SK-N-SH (cell line): ENCODE results near the gene MRNIP. TPM values are rescaled to one million over a fixed set of nuclear protein-coding genes. Genes with fewer than 3 reads are reported as not detected.

Experiments used
- CTCF ChIA-PET: fragments of 300-600, 350-600 bp; formaldehyde crosslinking; extraction: SDS; loops from one replicate; lab custom pipeline; 2021; lab: Yijun Ruan, JAX
- POLR2A ChIA-PET: fragments of 350-600 bp; sonication (Branson Sonifier 250); formaldehyde crosslinking; extraction: SDS; loops from one replicate; lab custom pipeline; 2020; ENCODE audit warnings: antibody characterized with exemption, inconsistent platforms; lab: Yijun Ruan, JAX
- DNase-seq: peaks from one replicate; pipeline ENCODE4 v3.0.0; 2012
- H2AFZ ChIP-seq: fragments of 200-600 bp; sonication (generic); 2 replicates; pipeline ENCODE4 v1.8.1; 2016; ENCODE audit warnings: antibody characterized with exemption, mild to moderate bottlenecking, low read depth
- H3F3A ChIP-seq: fragments of 200-600 bp; sonication (generic); replicated peaks from 2 replicates; pipeline ENCODE3; 2016; ENCODE audit warnings: antibody characterized with exemption, mild to moderate bottlenecking; ENCODE audit not compliant: insufficient read depth
- H3K27ac ChIP-seq, 2 experiments: fragments of 200-500 bp in 1 of 2; fragments of 200-600 bp in 1 of 2; sonication (Bioruptor generic) in 1 of 2; sonication (generic), shearing (Covaris generic) in 1 of 2; 2 replicates each; pipeline versions ENCODE4 v1.5.1 to v1.6.1; 2014 to 2016; ENCODE audit warnings: low read depth in 2 of 2, inconsistent platforms in 1 of 2, low read length in 1 of 2, mild to moderate bottlenecking in 1 of 2, mixed read lengths in 1 of 2
- H3K27me3 ChIP-seq: fragments of 200-600 bp; sonication (generic), shearing (Covaris generic); 2 replicates; pipeline ENCODE4 v1.6.1; 2016; ENCODE audit warnings: mixed run types; ENCODE audit not compliant: insufficient read depth
- H3K36me3 ChIP-seq, 2 experiments: fragments of 200-500 bp in 1 of 2; fragments of 200-600 bp in 1 of 2; sonication (Bioruptor generic) in 1 of 2; sonication (generic) in 1 of 2; replicated peaks in 1 of 2; 2 replicates each; pipeline versions ENCODE3 to v1.5.1; 2014 to 2016; ENCODE audit warnings: low read length in 1 of 2, mild to moderate bottlenecking in 1 of 2; ENCODE audit not compliant: insufficient read depth in 2 of 2, control insufficient read depth in 1 of 2
- H3K4me1 ChIP-seq, 2 experiments: fragments of 200-500 bp in 1 of 2; fragments of 200-600 bp in 1 of 2; sonication (Bioruptor generic) in 1 of 2; sonication (generic), shearing (Covaris generic) in 1 of 2; 2 replicates each; pipeline versions ENCODE4 v1.5.1 to v1.6.1; 2014 to 2016; ENCODE audit warnings: low read depth in 1 of 2, low read length in 1 of 2, mixed run types in 1 of 2; ENCODE audit not compliant: insufficient read depth in 2 of 2, control insufficient read depth in 1 of 2
- H3K4me2 ChIP-seq: fragments of 200-600 bp; sonication (generic), shearing (Covaris generic); 2 replicates; pipeline ENCODE4 v1.6.1; 2017; ENCODE audit warnings: mixed run types
- H3K4me3 ChIP-seq, 2 experiments: fragments of 200-500 bp in 1 of 2; fragments of 200-600 bp in 1 of 2; sonication (Bioruptor generic) in 1 of 2; sonication (generic), shearing (Covaris generic) in 1 of 2; 2 replicates each; pipeline versions ENCODE4 v1.5.1 to v1.8.1; 2014 to 2016; ENCODE audit warnings: low read depth in 2 of 2, inconsistent platforms in 1 of 2, low read length in 1 of 2, mild to moderate bottlenecking in 1 of 2, mixed read lengths in 1 of 2, moderate library complexity in 1 of 2
- H3K79me2 ChIP-seq: fragments of 200-600 bp; sonication (generic); 2 replicates; pipeline ENCODE4 v1.8.1; 2017; ENCODE audit warnings: mild to moderate bottlenecking; ENCODE audit not compliant: insufficient read depth
- H3K9ac ChIP-seq: fragments of 200-600 bp; sonication (generic); 2 replicates; pipeline ENCODE4 v1.6.1; 2017; ENCODE audit warnings: mixed run types
- H3K9me2 ChIP-seq: fragments of 200-600 bp; sonication (generic); 2 replicates; pipeline ENCODE4 v1.6.1; 2017; ENCODE audit warnings: mixed run types
- H3K9me3 ChIP-seq: fragments of 200-600 bp; sonication (generic); 2 replicates; pipeline ENCODE4 v1.6.1; 2017; ENCODE audit warnings: mixed run types, mild to moderate bottlenecking, moderate library complexity
- H4K20me1 ChIP-seq: fragments of 200-600 bp; sonication (generic); 2 replicates; pipeline ENCODE4 v1.6.1; 2017; ENCODE audit warnings: mild to moderate bottlenecking, mixed run types; ENCODE audit not compliant: insufficient read depth
- EZH2phosphoT487 ChIP-seq: fragments of 200-600 bp; sonication (generic); IDR thresholded peaks from 2 replicates; pipeline ENCODE4 v1.6.1; 2017; ENCODE audit warnings: low read depth, mixed run types, mild to moderate bottlenecking, antibody characterized with exemption, moderate library complexity, borderline replicate concordance
- FOSL2 ChIP-seq: IDR thresholded peaks from 2 replicates; pipeline ENCODE4 v1.4.0; 2012; ENCODE audit warnings: low read depth, mild to moderate bottlenecking, moderate library complexity, borderline replicate concordance
- FOXM1 ChIP-seq: IDR thresholded peaks from 2 replicates; pipeline ENCODE4 v1.4.0; 2012; ENCODE audit warnings: low read depth, mild to moderate bottlenecking
- GABPA ChIP-seq: IDR thresholded peaks from 2 replicates; pipeline ENCODE4 v1.4.0; 2012; ENCODE audit warnings: low read depth, mild to moderate bottlenecking
- MAX ChIP-seq: IDR thresholded peaks from 2 replicates; pipeline ENCODE4 v1.4.0; 2012; ENCODE audit warnings: low read depth
- MEF2A ChIP-seq: IDR thresholded peaks from 2 replicates; pipeline ENCODE4 v1.4.0; 2012; ENCODE audit warnings: low read depth, borderline replicate concordance
- MXI1 ChIP-seq: IDR thresholded peaks from 2 replicates; pipeline ENCODE4 v1.6.1; 2012; ENCODE audit warnings: mild to moderate bottlenecking, low read depth, low read length, improper control_type of control experiment
- NRF1 ChIP-seq: IDR thresholded peaks from 2 replicates; pipeline ENCODE4 v1.6.1; 2012; ENCODE audit warnings: low read depth, mild to moderate bottlenecking, low read length
- PBX3 ChIP-seq: IDR thresholded peaks from 2 replicates; pipeline ENCODE4; 2012
- POLR2AphosphoS5 ChIP-seq: IDR thresholded peaks from 2 replicates; pipeline ENCODE4 v1.6.1; 2012; ENCODE audit warnings: low read depth, low read length
- RAD21 ChIP-seq: IDR thresholded peaks from 2 replicates; pipeline ENCODE4 v1.6.1; 2012; ENCODE audit warnings: mild to moderate bottlenecking, low read length
- REST ChIP-seq: IDR thresholded peaks from 2 replicates; pipeline ENCODE4 v1.6.1; 2012; ENCODE audit warnings: mild to moderate bottlenecking, low read depth, low read length, moderate library complexity
- RFX5 ChIP-seq: IDR thresholded peaks from 2 replicates; pipeline ENCODE4 v1.6.1; 2012; ENCODE audit warnings: mild to moderate bottlenecking, improper control_type of control experiment, low read length
- RXRA ChIP-seq: IDR thresholded peaks from 2 replicates; pipeline ENCODE4 v1.4.0; 2012; ENCODE audit warnings: low read depth, mild to moderate bottlenecking, borderline replicate concordance
- SMC3 ChIP-seq: IDR thresholded peaks from 2 replicates; pipeline ENCODE4 v1.6.1; 2012; ENCODE audit warnings: low read depth, low read length, improper control_type of control experiment
- TAF1 ChIP-seq: IDR thresholded peaks from 2 replicates; pipeline ENCODE4 v1.6.1; 2012; ENCODE audit warnings: low read depth, mild to moderate bottlenecking, low read length, moderate library complexity, borderline replicate concordance
- TCF12 ChIP-seq: IDR thresholded peaks from 2 replicates; pipeline ENCODE4 v1.4.0; 2012
- TEAD4 ChIP-seq: IDR thresholded peaks from 2 replicates; pipeline ENCODE4 v1.4.0; 2012; ENCODE audit warnings: mild to moderate bottlenecking, borderline replicate concordance; ENCODE audit not compliant: insufficient read depth
- ZBTB33 ChIP-seq: IDR thresholded peaks from 2 replicates; pipeline ENCODE4 v1.4.0; 2012; ENCODE audit warnings: low read depth, borderline replicate concordance
- WGBS: methylation state at CpG from one replicate; pipeline ENCODE4 v1.1.6; 2017; ENCODE audit warnings: low lambda C conversion rate; 5-methylcytosine and 5-hydroxymethylcytosine counted together
- polyA plus RNA-seq, 3 experiments: library from polyadenylated mRNA; depleted of rRNA; stranded (reverse); fragments of >200 nt; gene quantifications; 2 replicates each; pipeline ENCODE4 v1.2.3, GENCODE V29; 2012

The MRNIP gene
- polyA plus RNA-seq, 1 of the 3 experiments (the other 2 are of a cell fraction), result 32.8 TPM

- ChIA-PET POLR2A (no interaction called here), CTCF (interaction anchor here (2.0 kb wide), 1 partner anchor 22 kb away, joined by 5 read pairs; no protein-coding TSS in a partner anchor)
- Histone ChIP-seq H2AFZ (no peak overlapping the region), H3K9me3 (no peaks in the 10 kb centered on the region), H3K4me1 (peaks cover 16 to 21% of the 10 kb centered on the region in 2 experiments), H3K9me2 (no peaks in the 10 kb centered on the region), H3K4me2 (peak overlapping the region; percentile 75; the same call in 1 of the 2 replicates), H3K4me3 (no peak overlapping the region), H3F3A (peaks cover 14% of the 10 kb centered on the region), H3K36me3 (peaks cover 58 to 65% of the 10 kb centered on the region in 2 experiments), H3K9ac (no peak overlapping the region), H4K20me1 (peaks cover 75% of the 10 kb centered on the region), H3K79me2 (peaks cover 83% of the 10 kb centered on the region), H3K27ac (no peak overlapping the region), H3K27me3 (no peaks in the 10 kb centered on the region)
- peak; percentile 8 for DNase-seq
- WGBS, result 88% methylated on average over 3 of the region's 3 CpGs
- no peak for TF ChIP-seq SMC3
- no peak for TF ChIP-seq GABPA
- no peak for TF ChIP-seq RXRA
- TF ChIP-seq TCF12, result no peak
- TF ChIP-seq POLR2AphosphoS5, result no peak
- no peak for TF ChIP-seq EZH2phosphoT487
- no peak for TF ChIP-seq TAF1
- TF ChIP-seq PBX3, result no peak
- no peak for TF ChIP-seq MXI1
- TF ChIP-seq NRF1, result no peak
- TF ChIP-seq RFX5, result no peak
- no peak for TF ChIP-seq FOSL2
- no peak for TF ChIP-seq TEAD4
- TF ChIP-seq RAD21, result no peak
- no peak for TF ChIP-seq MAX
- TF ChIP-seq ZBTB33, result no peak
- TF ChIP-seq REST, result no peak
- no peak for TF ChIP-seq FOXM1
- no peak for TF ChIP-seq MEF2A
These were observed 33.9 kb downstream of the MRNIP start for GRCh38 chr5:179824745-179825112.
